ENCODE data around the gene CSNK1A1.

DNA sequence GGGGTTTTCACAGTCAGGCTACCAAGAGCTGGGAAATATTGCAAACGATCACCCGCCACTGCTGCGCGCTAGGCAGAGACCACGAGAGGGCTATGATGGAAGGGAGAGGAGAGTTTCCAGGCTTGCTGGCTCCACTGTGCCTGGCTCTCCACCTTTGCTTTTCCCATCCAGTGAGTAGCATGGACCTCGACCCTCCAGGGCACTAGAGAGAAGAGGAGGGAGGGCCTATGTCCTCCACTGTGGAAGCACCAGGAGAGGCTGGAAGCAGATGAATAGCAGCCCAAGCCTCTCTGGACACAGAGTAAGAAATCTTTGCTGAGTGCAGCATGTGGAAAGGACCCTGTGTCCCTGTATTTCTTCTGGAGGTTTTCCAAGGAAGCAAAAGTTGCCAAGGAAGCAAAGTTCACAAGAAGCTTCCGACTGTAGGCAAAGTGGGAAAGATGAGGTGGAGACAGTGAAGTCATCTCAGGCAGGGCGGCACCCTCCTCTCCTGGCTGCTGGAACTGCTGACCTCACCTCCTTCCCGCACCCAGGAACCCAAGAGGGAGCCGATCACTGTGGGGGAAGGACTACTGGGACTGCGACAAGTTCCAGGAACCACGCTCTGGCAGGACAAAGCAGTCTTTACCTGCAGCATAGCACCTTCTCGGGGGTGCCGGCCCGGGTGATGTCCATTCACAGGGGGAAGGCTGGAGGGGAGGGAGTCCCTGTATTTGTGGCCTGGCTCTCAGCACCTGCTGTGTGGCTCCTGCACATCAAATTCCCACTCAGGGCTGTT is 79.6 kb downstream of the CSNK1A1 start:
- TF ChIP-seq, protein P1, sequence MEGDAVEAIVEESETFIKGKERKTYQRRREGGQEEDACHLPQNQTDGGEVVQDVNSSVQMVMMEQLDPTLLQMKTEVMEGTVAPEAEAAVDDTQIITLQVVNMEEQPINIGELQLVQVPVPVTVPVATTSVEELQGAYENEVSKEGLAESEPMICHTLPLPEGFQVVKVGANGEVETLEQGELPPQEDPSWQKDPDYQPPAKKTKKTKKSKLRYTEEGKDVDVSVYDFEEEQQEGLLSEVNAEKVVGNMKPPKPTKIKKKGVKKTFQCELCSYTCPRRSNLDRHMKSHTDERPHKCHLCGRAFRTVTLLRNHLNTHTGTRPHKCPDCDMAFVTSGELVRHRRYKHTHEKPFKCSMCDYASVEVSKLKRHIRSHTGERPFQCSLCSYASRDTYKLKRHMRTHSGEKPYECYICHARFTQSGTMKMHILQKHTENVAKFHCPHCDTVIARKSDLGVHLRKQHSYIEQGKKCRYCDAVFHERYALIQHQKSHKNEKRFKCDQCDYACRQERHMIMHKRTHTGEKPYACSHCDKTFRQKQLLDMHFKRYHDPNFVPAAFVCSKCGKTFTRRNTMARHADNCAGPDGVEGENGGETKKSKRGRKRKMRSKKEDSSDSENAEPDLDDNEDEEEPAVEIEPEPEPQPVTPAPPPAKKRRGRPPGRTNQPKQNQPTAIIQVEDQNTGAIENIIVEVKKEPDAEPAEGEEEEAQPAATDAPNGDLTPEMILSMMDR (IDR thresholded peaks at IDR 0.05), result no peak
- TF ChIP-seq POLR2A (IDR thresholded peaks at IDR 0.05), result no peak
